Measurements from ENCODE around the gene CCDC74B. TPM values are rescaled to one million over a fixed set of nuclear protein-coding genes. Genes with fewer than 3 reads are reported as not detected.
"Not testable (repeated sequence)": the region's sequence is repeated elsewhere in the genome, so short reads cannot be mapped to it uniquely, and the experiment has no call there.

CCDC74B gene
- under 1 TPM; 0.21 to 0.99 TPM for total RNA-seq
- 0.53 to 2.2 reads per million in 2 donors for total RNA-seq

GRCh38 chr2:130145006-130145414 lies at the start of gene CCDC74B:
TSS of gene CCDC74B (minus strand) at chr2:130145112. CDS start at chr2:130144996, 116 bp downstream.
- peak; percentile 46 to 51 (median 46) for DNase-seq
- Mint-ChIP-seq H3K4me3 (peak within 1 kb of the TSS; percentile 89), H3K4me1 (peaks cover 13% of the 10 kb centered on the region)
- not testable (repeated sequence) for H3K27me3 Mint-ChIP-seq; H3K9me3 ChIP-seq (ENCODE audit: control insufficient read depth, low read length, poor library complexity, severe bottlenecking); H3K36me3 Mint-ChIP-seq (ENCODE audit: low read depth); H3K27ac Mint-ChIP-seq
- peak; percentile 89 for ATAC-seq

DNA sequence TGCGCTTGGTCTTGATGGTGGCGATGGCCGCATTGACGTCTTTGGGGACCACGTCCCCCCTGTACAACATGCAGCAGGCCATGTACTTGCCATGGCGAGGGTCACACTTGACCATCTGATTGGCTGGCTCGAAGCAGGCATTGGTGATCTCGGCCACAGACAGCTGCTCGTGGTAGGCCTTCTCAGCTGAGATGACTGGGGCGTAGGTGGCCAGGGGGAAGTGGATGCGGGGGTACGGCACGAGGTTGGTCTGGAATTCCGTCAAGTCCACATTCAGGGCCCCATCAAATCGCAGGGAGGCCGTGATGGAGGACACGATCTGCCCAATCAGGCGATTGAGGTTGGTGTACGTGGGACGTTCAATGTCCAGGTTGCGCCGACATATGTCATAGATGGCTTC lies 48.9 kb upstream of the CCDC74B start:
- H3K4me3 Mint-ChIP-seq; H3K27ac Mint-ChIP-seq; H3K27me3 Mint-ChIP-seq; DNase-seq; H3K4me1 Mint-ChIP-seq; H3K36me3 Mint-ChIP-seq (ENCODE audit: low read depth); ATAC-seq; H3K9me3 ChIP-seq (ENCODE audit: control insufficient read depth, low read length, poor library complexity, severe bottlenecking): not testable (repeated sequence)

- not testable (repeated sequence) for DNase-seq; H3K4me1 Mint-ChIP-seq; H3K36me3 Mint-ChIP-seq (ENCODE audit: low read depth); H3K27ac Mint-ChIP-seq; H3K4me3 Mint-ChIP-seq; H3K9me3 ChIP-seq (ENCODE audit: control insufficient read depth, low read length, poor library complexity, severe bottlenecking); ATAC-seq; H3K27me3 Mint-ChIP-seq
Observed at GRCh38 chr2:130192451-130192850, 47.5 kb upstream of the CCDC74B start.

- not testable (repeated sequence) for H3K27me3 Mint-ChIP-seq; H3K4me3 Mint-ChIP-seq; H3K36me3 Mint-ChIP-seq (ENCODE audit: low read depth); H3K4me1 Mint-ChIP-seq; ATAC-seq; H3K27ac Mint-ChIP-seq; H3K9me3 ChIP-seq (ENCODE audit: control insufficient read depth, low read length, poor library complexity, severe bottlenecking); DNase-seq
Observed at GRCh38 chr2:130191319-130191718, 46.4 kb upstream of the CCDC74B start.

GRCh38 chr2:130190237-130190636 lies 45.3 kb upstream of the CCDC74B start:
- Mint-ChIP-seq H3K27me3 (no peaks in the 10 kb centered on the region), H3K36me3 (ENCODE audit: low read depth) (no peaks in the 10 kb centered on the region), H3K27ac (no peak overlapping the region), H3K4me3 (no peak overlapping the region), H3K4me1 (peaks cover 5% of the 10 kb centered on the region)
- ATAC-seq (no peak), DNase-seq (no peak)
- no peaks in the 10 kb centered on the region for H3K9me3 ChIP-seq (ENCODE audit: control insufficient read depth, low read length, poor library complexity, severe bottlenecking)

DNA sequence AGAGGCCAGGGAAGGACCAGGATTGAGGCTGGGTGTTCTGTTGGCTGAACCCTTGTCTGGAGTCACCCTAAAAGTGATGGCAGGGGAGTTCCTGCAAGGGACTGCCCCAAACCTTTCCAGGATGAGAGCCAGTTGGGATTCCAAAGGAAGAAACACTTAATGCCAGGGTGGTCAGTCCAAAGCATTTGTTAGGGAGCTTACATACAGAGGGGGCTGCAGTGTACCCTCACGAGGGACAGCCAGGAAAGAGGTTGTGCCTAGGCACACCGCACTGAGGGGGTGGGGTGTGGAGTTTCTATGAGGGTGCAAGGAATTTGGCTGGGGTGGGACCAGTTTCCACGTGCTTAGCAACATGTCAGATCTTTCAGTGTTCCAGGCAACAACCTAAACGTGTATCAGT lies 44.0 kb upstream of the CCDC74B start:
- not testable (repeated sequence) for H3K4me1 Mint-ChIP-seq; DNase-seq; H3K4me3 Mint-ChIP-seq; ATAC-seq; H3K9me3 ChIP-seq (ENCODE audit: control insufficient read depth, low read length, poor library complexity, severe bottlenecking); H3K36me3 Mint-ChIP-seq (ENCODE audit: low read depth); H3K27me3 Mint-ChIP-seq; H3K27ac Mint-ChIP-seq

DNA sequence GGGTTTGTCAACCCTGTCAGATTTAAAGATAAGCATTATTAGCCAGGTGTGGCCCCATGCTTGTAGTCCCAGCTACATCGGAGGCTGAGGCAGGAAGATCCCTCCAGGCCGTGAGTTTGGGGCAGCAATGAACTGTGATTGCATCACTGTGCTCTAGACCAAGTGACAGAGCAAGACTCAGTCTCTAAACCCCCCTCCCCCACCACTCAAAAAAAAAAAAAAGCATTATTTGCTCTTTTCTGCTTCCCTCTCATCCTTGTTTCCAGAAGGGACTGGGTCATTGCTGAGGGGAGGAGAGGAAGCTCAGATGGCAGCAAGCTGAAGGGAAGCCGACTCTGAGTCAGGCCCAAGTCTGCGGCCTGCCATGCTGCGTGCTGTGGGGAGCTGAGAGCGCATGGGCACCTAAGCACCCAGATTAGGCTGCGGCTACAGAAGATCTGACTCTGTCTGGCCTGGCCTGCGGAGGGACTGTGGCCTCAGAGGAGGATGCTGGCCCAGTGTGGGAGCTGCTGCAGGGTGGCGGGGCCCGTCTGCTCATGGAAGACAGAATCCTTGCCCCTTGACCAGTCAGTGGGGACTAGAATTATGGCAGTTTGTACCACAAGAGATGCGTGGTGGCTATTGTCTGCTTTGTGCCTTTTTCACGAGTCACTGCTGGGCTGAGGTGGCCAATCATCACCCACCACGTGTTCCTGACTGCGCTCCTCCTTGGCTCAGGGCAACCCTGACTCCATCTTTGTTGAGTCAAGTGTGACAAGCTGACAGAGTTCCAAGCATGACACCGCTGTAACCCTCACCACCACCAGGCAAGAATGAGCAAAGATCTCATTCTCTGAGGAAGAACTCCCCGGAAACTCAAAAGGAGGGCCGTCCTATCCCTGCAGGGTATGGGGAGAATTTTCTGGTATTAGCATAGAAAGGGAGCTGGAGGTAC lies 43.2 kb upstream of the CCDC74B start:
- H3K4me3 Mint-ChIP-seq; H3K9me3 ChIP-seq (ENCODE audit: control insufficient read depth, low read length, poor library complexity, severe bottlenecking); H3K27ac Mint-ChIP-seq; DNase-seq; ATAC-seq; H3K4me1 Mint-ChIP-seq; H3K27me3 Mint-ChIP-seq; H3K36me3 Mint-ChIP-seq (ENCODE audit: low read depth): not testable (repeated sequence)

DNA sequence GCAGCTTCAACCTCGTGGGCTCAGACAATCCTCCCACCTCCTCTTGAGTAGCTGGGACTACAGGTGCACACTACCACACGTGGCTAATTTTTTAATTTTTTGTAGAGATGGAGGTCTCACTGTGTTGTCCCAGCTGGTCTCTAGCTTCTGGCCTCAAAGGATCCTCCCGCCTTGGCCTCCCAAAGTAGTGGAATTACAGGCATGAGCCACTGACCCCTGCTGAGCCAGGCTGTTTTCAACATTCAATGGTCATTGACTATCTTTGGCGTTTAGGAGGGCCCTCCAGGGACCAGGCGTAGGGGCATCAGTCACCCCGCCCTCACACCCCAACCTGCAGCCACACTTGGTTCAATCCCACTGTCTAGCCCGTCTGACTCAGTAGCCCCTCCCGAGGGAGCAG lies 42.4 kb upstream of the CCDC74B start:
- ATAC-seq (no peak), DNase-seq (no peak)
- H3K4me1 Mint-ChIP-seq: peaks cover 9% of the 10 kb centered on the region
- no peaks in the 10 kb centered on the region for H3K27me3 Mint-ChIP-seq
- peaks cover 2% of the 10 kb centered on the region for H3K36me3 Mint-ChIP-seq (ENCODE audit: low read depth)
- no peak overlapping the region for H3K27ac Mint-ChIP-seq
- no peaks in the 10 kb centered on the region for H3K9me3 ChIP-seq (ENCODE audit: control insufficient read depth, low read length, poor library complexity, severe bottlenecking)
- H3K4me3 Mint-ChIP-seq: no peak overlapping the region

DNA sequence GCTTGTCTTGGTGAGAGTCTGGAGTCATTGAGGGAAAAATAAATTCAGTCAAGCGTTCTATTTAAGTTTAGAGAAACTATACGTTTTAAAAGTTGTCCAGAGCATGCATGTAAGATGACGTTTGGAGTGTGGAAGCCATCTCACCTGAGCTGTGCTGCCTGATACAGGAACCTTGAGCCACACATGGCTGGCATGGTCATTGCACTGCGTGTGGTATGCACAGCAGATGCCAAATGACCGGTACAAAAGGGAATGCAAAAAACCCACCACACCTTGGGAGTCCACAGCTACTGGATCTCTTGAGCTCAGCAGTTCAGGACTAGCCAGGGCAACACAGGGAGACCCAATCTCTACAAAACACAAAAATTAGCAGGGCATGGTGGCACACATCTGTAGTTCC lies 41.5 kb upstream of the CCDC74B start:
- no peaks in the 10 kb centered on the region for H3K9me3 ChIP-seq (ENCODE audit: control insufficient read depth, low read length, poor library complexity, severe bottlenecking)
- ATAC-seq: no peak
- Mint-ChIP-seq H3K27ac (peak overlapping the region; percentile 61), H3K4me1 (peaks cover 10% of the 10 kb centered on the region), H3K27me3 (no peaks in the 10 kb centered on the region), H3K4me3 (no peak overlapping the region), H3K36me3 (ENCODE audit: low read depth) (peaks cover 2% of the 10 kb centered on the region)
- no peak for DNase-seq

DNA sequence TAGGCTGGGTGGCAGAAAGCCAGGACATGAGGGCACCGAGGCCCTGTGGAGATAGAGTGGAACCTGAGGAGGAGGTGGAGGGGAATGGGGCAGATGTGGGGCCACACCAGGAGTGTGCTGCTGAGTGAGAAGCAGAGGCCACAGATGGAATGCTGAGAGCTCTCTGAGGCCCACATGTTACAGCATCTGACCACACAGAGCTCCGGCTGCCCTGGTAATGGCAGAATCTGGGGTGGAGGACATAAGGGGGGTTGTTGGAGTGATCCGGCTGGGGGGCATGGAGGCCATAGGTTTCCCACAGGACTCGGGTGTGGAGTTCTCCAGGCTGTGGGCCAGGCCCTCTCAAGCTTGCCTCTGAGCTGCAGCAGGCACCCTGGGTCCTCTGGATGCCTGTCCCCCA lies 41.0 kb upstream of the CCDC74B start:
- no peaks in the 10 kb centered on the region for H3K9me3 ChIP-seq (ENCODE audit: control insufficient read depth, low read length, poor library complexity, severe bottlenecking)
- DNase-seq (no peak), ATAC-seq (no peak)
- H3K27ac Mint-ChIP-seq: peak overlapping the region; percentile 61
- H3K36me3 Mint-ChIP-seq (ENCODE audit: low read depth): peaks cover 2% of the 10 kb centered on the region
- H3K27me3 Mint-ChIP-seq: no peaks in the 10 kb centered on the region
- no peak overlapping the region for H3K4me3 Mint-ChIP-seq
- peaks cover 14% of the 10 kb centered on the region for H3K4me1 Mint-ChIP-seq

- no peak for DNase-seq
- Mint-ChIP-seq H3K27ac (peak overlapping the region; percentile 61), H3K4me3 (peak overlapping the region; percentile 41), H3K36me3 (ENCODE audit: low read depth) (peaks cover 2% of the 10 kb centered on the region), H3K27me3 (no peaks in the 10 kb centered on the region), H3K4me1 (peaks cover 16% of the 10 kb centered on the region)
- H3K9me3 ChIP-seq (ENCODE audit: control insufficient read depth, low read length, poor library complexity, severe bottlenecking): no peaks in the 10 kb centered on the region
- ATAC-seq: no peak
Observed at GRCh38 chr2:130185436-130185835, 40.5 kb upstream of the CCDC74B start.

- H3K27ac Mint-ChIP-seq: peak overlapping the region; percentile 86
- H3K4me3 Mint-ChIP-seq: peak overlapping the region; percentile 78
- H3K9me3 ChIP-seq (ENCODE audit: control insufficient read depth, low read length, poor library complexity, severe bottlenecking): no peaks in the 10 kb centered on the region
- H3K36me3 Mint-ChIP-seq (ENCODE audit: low read depth): peaks cover 2% of the 10 kb centered on the region
- DNase-seq (no peak), ATAC-seq (no peak)
- H3K4me1 Mint-ChIP-seq: peaks cover 16% of the 10 kb centered on the region
- H3K27me3 Mint-ChIP-seq: no peaks in the 10 kb centered on the region
Observed at GRCh38 chr2:130183512-130184373, 38.8 kb upstream of the CCDC74B start.

DNA sequence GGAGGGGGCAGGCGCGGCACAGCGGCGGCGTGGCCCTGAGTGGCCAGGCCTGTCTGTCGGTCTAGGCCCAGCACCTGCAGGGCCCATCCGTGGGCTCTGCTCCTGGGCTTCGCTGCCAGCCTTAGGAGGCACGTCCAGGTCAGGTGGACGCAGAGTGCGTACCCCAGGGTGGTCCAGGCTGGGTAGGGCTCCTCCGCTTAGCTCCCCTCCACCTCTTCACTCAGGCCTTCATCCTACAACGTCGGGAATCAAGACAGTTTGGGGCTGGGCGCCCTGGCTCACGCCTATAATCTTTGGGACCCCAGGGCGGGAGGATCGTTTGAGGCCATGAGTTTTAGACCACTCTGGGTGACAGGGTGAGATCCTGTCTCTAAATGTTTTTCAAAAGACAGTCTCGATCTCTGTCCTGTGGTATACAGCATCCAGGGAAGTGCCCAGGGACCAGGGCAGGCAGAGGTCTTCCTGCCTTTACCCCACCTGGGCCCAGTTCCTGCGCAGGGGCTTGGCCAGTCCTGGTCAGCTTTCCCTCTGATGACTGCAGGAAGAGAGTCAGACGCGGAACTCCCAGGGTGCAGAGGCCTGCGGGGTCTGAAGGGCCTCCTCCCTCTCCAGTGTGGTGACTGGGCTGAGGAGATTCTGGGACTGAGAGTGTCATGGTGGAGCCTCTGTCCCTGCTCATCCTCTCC lies 38.1 kb upstream of the CCDC74B start:
- not testable (repeated sequence) for DNase-seq

More for the DNA sequence above, 38.1 kb upstream of the CCDC74B start:
- H3K36me3 Mint-ChIP-seq (ENCODE audit: low read depth); H3K9me3 ChIP-seq (ENCODE audit: control insufficient read depth, low read length, poor library complexity, severe bottlenecking); ATAC-seq; H3K27me3 Mint-ChIP-seq: not testable (repeated sequence)
- Mint-ChIP-seq H3K4me3 (peak overlapping the region; percentile 76), H3K27ac (peak overlapping the region; percentile 56), H3K4me1 (peaks cover 16% of the 10 kb centered on the region)
